HEK293 (cell line): ENCODE results near the gene CYP27A1.

Source experiments
- GLI2 ChIP-seq: fragments of 450-650 bp; formaldehyde crosslinking; IDR thresholded peaks from 2 replicates; pipeline ENCODE4; 2017; ENCODE audit warnings: missing biosample characterization, missing genetic modification characterization, low read depth, borderline replicate concordance
- RBAK ChIP-seq: fragments of 450-650 bp; formaldehyde crosslinking; IDR thresholded peaks from 2 replicates; pipeline ENCODE4 v1.5.1; 2016; ENCODE audit warnings: missing biosample characterization, missing genetic modification characterization
- SP7 ChIP-seq: fragments of 450-650 bp; formaldehyde crosslinking; IDR thresholded peaks from 2 replicates; pipeline ENCODE4 v1.5.1; 2016; ENCODE audit warnings: missing biosample characterization, missing genetic modification characterization
- WT1 ChIP-seq: fragments of 450-650 bp; formaldehyde crosslinking; IDR thresholded peaks from 2 replicates; pipeline ENCODE4 v1.5.1; 2016; ENCODE audit warnings: missing biosample characterization, missing genetic modification characterization
- YY2 ChIP-seq: fragments of 450-650 bp; formaldehyde crosslinking; IDR thresholded peaks from 2 replicates; pipeline ENCODE4 v1.5.1; 2016; ENCODE audit warnings: missing biosample characterization, missing genetic modification characterization
- ZFP37 ChIP-seq: fragments of 450-650 bp; formaldehyde crosslinking; IDR thresholded peaks from 2 replicates; pipeline ENCODE4 v1.5.1; 2016; ENCODE audit warnings: missing biosample characterization, missing genetic modification characterization
- ZNF157 ChIP-seq: fragments of 450-650 bp; formaldehyde crosslinking; IDR thresholded peaks from 2 replicates; pipeline ENCODE4 v1.5.1; 2016; ENCODE audit warnings: missing biosample characterization, missing genetic modification characterization
- ZNF16 ChIP-seq: fragments of 450-650 bp; formaldehyde crosslinking; IDR thresholded peaks from 2 replicates; pipeline ENCODE4 v1.5.1; 2016; ENCODE audit warnings: low read depth, missing biosample characterization, missing genetic modification characterization
- ZNF223 ChIP-seq: fragments of 450-650 bp; formaldehyde crosslinking; IDR thresholded peaks from 2 replicates; pipeline ENCODE4 v1.5.1; 2016; ENCODE audit warnings: missing biosample characterization, missing genetic modification characterization
- ZNF416 ChIP-seq: fragments of 450-650 bp; formaldehyde crosslinking; IDR thresholded peaks from 2 replicates; pipeline ENCODE4 v1.5.1; 2016; ENCODE audit warnings: missing biosample characterization, missing genetic modification characterization
- ZNF426 ChIP-seq: fragments of 450-650 bp; formaldehyde crosslinking; IDR thresholded peaks from 2 replicates; pipeline ENCODE4 v1.5.1; 2017; ENCODE audit warnings: missing biosample characterization, missing genetic modification characterization, mild to moderate bottlenecking, inconsistent platforms, moderate library complexity
- ZNF707 ChIP-seq: fragments of 450-650 bp; formaldehyde crosslinking; IDR thresholded peaks from 2 replicates; pipeline ENCODE4 v1.5.1; 2016; ENCODE audit warnings: missing biosample characterization, missing genetic modification characterization
- ZNF768 ChIP-seq: fragments of 450-650 bp; formaldehyde crosslinking; IDR thresholded peaks from 2 replicates; pipeline ENCODE4 v1.5.1; 2018; ENCODE audit warnings: missing biosample characterization, mild to moderate bottlenecking, missing genetic modification characterization
- TF ChIP-seq, protein P1 (sequence below): fragments of 450-650 bp; formaldehyde crosslinking; IDR thresholded peaks from 2 replicates; pipeline ENCODE4 v1.5.1; 2016; ENCODE audit warnings: missing biosample characterization, missing genetic modification characterization
- TF ChIP-seq, protein P2 (sequence below): fragments of 450-650 bp; formaldehyde crosslinking; IDR thresholded peaks from 2 replicates; pipeline ENCODE4 v1.5.1; 2016; ENCODE audit warnings: missing biosample characterization, missing genetic modification characterization
- TF ChIP-seq, protein P3 (sequence below): fragments of 450-650 bp; formaldehyde crosslinking; conservative IDR thresholded peaks from 2 replicates; pipeline ENCODE4 v1.5.1; 2016; ENCODE audit warnings: low read depth, missing biosample characterization, missing genetic modification characterization
- TF ChIP-seq, protein P4 (sequence below): fragments of 450-650 bp; formaldehyde crosslinking; IDR thresholded peaks from 2 replicates; pipeline ENCODE4 v1.5.1; 2016; ENCODE audit warnings: missing biosample characterization, missing genetic modification characterization
- TF ChIP-seq, protein P5 (sequence below): fragments of 450-650 bp; formaldehyde crosslinking; IDR thresholded peaks from 2 replicates; pipeline ENCODE4 v1.5.1; 2017; ENCODE audit warnings: missing biosample characterization, missing genetic modification characterization

The CYP27A1 gene

DNA sequence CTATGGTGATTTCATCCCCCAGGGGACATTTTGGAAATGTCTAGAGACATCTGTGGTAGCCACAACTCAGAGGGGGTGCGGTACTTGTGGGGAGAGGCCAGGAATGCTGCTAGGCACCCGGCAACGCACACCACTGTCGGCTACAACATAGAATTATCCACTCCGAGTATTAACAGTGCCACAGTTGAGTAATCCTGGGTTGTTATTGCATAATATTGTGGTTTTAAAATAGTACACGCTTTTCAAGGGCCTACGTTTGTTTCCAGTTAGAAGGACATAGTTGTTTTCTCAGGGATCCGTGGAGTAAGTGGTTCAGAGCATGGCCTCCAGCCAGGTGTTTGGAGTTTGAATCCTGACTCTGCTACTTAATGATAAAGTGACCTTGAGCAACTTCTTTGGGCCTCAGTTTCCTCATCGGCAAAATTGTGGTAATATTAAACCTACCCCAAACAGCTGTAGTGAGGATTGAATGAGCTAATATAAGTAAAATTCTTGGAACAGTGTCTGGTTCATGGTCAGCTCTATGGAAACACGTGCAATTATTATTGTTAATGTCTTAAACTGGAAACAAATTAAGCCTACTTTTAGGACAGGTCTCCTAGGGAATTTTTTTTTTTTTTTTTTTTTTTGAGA, 24.5 kb downstream of the CYP27A1 start (continued):
- TF ChIP-seq, protein P1, sequence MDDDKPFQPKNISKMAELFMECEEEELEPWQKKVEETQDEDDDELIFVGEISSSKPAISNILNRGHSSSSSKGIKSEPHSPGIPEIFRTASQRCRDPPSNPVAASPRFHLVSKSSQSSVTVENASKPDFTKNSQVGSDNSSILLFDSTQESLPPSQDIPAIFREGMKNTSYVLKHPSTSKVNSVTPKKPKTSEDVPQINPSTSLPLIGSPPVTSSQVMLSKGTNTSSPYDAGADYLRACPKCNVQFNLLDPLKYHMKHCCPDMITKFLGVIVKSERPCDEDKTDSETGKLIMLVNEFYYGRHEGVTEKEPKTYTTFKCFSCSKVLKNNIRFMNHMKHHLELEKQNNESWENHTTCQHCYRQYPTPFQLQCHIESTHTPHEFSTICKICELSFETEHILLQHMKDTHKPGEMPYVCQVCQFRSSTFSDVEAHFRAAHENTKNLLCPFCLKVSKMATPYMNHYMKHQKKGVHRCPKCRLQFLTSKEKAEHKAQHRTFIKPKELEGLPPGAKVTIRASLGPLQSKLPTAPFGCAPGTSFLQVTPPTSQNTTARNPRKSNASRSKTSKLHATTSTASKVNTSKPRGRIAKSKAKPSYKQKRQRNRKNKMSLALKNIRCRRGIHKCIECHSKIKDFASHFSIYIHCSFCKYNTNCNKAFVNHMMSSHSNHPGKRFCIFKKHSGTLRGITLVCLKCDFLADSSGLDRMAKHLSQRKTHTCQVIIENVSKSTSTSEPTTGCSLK (tag by site-specific recombination), result no peak
- TF ChIP-seq ZFP37 (tag by site-specific recombination), result no peak
- TF ChIP-seq, protein P2, sequence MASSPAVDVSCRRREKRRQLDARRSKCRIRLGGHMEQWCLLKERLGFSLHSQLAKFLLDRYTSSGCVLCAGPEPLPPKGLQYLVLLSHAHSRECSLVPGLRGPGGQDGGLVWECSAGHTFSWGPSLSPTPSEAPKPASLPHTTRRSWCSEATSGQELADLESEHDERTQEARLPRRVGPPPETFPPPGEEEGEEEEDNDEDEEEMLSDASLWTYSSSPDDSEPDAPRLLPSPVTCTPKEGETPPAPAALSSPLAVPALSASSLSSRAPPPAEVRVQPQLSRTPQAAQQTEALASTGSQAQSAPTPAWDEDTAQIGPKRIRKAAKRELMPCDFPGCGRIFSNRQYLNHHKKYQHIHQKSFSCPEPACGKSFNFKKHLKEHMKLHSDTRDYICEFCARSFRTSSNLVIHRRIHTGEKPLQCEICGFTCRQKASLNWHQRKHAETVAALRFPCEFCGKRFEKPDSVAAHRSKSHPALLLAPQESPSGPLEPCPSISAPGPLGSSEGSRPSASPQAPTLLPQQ (tag by site-specific recombination), result no peak
- TF ChIP-seq YY2 (tag by site-specific recombination), result no peak
- TF ChIP-seq ZNF16 (tag by site-specific recombination), result no peak
- TF ChIP-seq SP7 (tag by site-specific recombination), result peak; percentile 97
- no peak for TF ChIP-seq RBAK (tag by site-specific recombination)
- TF ChIP-seq WT1 (tag by site-specific recombination), result no peak
- no peak for TF ChIP-seq ZNF223 (tag by site-specific recombination)
- TF ChIP-seq, protein P3, sequence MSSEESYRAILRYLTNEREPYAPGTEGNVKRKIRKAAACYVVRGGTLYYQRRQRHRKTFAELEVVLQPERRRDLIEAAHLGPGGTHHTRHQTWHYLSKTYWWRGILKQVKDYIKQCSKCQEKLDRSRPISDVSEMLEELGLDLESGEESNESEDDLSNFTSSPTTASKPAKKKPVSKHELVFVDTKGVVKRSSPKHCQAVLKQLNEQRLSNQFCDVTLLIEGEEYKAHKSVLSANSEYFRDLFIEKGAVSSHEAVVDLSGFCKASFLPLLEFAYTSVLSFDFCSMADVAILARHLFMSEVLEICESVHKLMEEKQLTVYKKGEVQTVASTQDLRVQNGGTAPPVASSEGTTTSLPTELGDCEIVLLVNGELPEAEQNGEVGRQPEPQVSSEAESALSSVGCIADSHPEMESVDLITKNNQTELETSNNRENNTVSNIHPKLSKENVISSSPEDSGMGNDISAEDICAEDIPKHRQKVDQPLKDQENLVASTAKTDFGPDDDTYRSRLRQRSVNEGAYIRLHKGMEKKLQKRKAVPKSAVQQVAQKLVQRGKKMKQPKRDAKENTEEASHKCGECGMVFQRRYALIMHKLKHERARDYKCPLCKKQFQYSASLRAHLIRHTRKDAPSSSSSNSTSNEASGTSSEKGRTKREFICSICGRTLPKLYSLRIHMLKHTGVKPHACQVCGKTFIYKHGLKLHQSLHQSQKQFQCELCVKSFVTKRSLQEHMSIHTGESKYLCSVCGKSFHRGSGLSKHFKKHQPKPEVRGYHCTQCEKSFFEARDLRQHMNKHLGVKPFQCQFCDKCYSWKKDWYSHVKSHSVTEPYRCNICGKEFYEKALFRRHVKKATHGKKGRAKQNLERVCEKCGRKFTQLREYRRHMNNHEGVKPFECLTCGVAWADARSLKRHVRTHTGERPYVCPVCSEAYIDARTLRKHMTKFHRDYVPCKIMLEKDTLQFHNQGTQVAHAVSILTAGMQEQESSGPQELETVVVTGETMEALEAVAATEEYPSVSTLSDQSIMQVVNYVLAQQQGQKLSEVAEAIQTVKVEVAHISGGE, result no peak
- no peak for TF ChIP-seq ZNF157 (tag by site-specific recombination)
- TF ChIP-seq, protein P4, sequence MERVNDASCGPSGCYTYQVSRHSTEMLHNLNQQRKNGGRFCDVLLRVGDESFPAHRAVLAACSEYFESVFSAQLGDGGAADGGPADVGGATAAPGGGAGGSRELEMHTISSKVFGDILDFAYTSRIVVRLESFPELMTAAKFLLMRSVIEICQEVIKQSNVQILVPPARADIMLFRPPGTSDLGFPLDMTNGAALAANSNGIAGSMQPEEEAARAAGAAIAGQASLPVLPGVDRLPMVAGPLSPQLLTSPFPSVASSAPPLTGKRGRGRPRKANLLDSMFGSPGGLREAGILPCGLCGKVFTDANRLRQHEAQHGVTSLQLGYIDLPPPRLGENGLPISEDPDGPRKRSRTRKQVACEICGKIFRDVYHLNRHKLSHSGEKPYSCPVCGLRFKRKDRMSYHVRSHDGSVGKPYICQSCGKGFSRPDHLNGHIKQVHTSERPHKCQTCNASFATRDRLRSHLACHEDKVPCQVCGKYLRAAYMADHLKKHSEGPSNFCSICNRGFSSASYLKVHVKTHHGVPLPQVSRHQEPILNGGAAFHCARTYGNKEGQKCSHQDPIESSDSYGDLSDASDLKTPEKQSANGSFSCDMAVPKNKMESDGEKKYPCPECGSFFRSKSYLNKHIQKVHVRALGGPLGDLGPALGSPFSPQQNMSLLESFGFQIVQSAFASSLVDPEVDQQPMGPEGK, result peak; percentile 63
- no peak for TF ChIP-seq ZNF707 (tag by site-specific recombination)
- TF ChIP-seq ZNF416 (tag by site-specific recombination), result no peak
- TF ChIP-seq GLI2, result no peak
- TF ChIP-seq ZNF768, result no peak
- TF ChIP-seq ZNF426, result no peak
- TF ChIP-seq, protein P5, sequence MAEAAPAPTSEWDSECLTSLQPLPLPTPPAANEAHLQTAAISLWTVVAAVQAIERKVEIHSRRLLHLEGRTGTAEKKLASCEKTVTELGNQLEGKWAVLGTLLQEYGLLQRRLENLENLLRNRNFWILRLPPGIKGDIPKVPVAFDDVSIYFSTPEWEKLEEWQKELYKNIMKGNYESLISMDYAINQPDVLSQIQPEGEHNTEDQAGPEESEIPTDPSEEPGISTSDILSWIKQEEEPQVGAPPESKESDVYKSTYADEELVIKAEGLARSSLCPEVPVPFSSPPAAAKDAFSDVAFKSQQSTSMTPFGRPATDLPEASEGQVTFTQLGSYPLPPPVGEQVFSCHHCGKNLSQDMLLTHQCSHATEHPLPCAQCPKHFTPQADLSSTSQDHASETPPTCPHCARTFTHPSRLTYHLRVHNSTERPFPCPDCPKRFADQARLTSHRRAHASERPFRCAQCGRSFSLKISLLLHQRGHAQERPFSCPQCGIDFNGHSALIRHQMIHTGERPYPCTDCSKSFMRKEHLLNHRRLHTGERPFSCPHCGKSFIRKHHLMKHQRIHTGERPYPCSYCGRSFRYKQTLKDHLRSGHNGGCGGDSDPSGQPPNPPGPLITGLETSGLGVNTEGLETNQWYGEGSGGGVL (tag by site-specific recombination), result no peak
